WTC11 (cell line): ENCODE measurements around the gene NUP210. TPM values are rescaled to one million over a fixed set of nuclear protein-coding genes. Genes with fewer than 3 reads are reported as not detected.

Source experiments
- ATAC-seq: fragments of 200-7000 bp; cut with Tn5 transposase; 2 replicates; pipeline ENCODE4 v1.10.0; 2021; ENCODE audit warnings: mild to moderate bottlenecking, moderate library complexity
- CTCF ChIA-PET: fragments of 300-600 bp; sonication (Branson Sonifier 250); formaldehyde crosslinking; loops from one replicate; lab custom pipeline; 2021; ENCODE audit warnings: antibody characterized with exemption; lab: Charles Lee
- POLR2A ChIA-PET: fragments of 350-600 bp; sonication (Branson Sonifier 250); formaldehyde crosslinking; loops from one replicate; lab custom pipeline; 2021; ENCODE audit warnings: antibody characterized with exemption; lab: Charles Lee
- DNase-seq: peaks from one replicate; pipeline ENCODE4 v3.0.0; 2021; ENCODE audit warnings: low spot score
- H3K27ac Mint-ChIP-seq: 2 replicates; pipeline ENCODE4 v1.8.0; 2021; ENCODE audit warnings: mixed read lengths
- H3K27me3 Mint-ChIP-seq: 2 replicates; pipeline ENCODE4 v1.8.0; 2021; ENCODE audit warnings: low read depth, mild to moderate bottlenecking, moderate library complexity, mixed read lengths
- H3K36me3 Mint-ChIP-seq: 2 replicates; pipeline ENCODE4 v1.8.0; 2021; ENCODE audit warnings: mixed read lengths
- H3K4me1 Mint-ChIP-seq: 2 replicates; pipeline ENCODE4 v1.8.0; 2022; ENCODE audit warnings: mixed read lengths
- H3K4me3 Mint-ChIP-seq: 2 replicates; pipeline ENCODE4 v1.8.0; 2021; ENCODE audit warnings: mild to moderate bottlenecking, moderate library complexity, mixed read lengths
- H3K9me3 Mint-ChIP-seq: 2 replicates; pipeline ENCODE4 v1.8.0; 2021; ENCODE audit warnings: mixed read lengths
- ATF1 ChIP-seq: sonication (generic); formaldehyde crosslinking; IDR thresholded peaks from 2 replicates; pipeline ENCODE4 v1.8.1; 2023; ENCODE audit warnings: mild to moderate bottlenecking, moderate library complexity, missing genetic modification reagents
- CTCF ChIP-seq: fragments of 200-600 bp; IDR thresholded peaks from 2 replicates; pipeline ENCODE4 v1.8.0; 2022; ENCODE audit warnings: antibody characterized with exemption
- ERG ChIP-seq: fragments of 250-450 bp; sonication (Bioruptor Pico); IDR thresholded peaks from 2 replicates; pipeline ENCODE4 v1.8.0; 2021; ENCODE audit warnings: mild to moderate bottlenecking
- IRF2 ChIP-seq: sonication (generic); formaldehyde crosslinking; IDR thresholded peaks from 2 replicates; pipeline ENCODE4 v1.8.0; 2022; ENCODE audit warnings: low read depth, missing genetic modification reagents, borderline replicate concordance
- MLX ChIP-seq: sonication (generic); formaldehyde crosslinking; IDR thresholded peaks from 2 replicates; pipeline ENCODE4 v1.8.1; 2023; ENCODE audit warnings: mild to moderate bottlenecking, missing genetic modification reagents, moderate library complexity
- NR2C2 ChIP-seq: sonication (generic); formaldehyde crosslinking; IDR thresholded peaks from 2 replicates; pipeline ENCODE4 v1.8.0; 2022; ENCODE audit warnings: mild to moderate bottlenecking, missing genetic modification reagents
- PRRX2 ChIP-seq: fragments of 250-450 bp; sonication (Bioruptor Pico); IDR thresholded peaks from 2 replicates; pipeline ENCODE4 v1.8.0; 2021; ENCODE audit warnings: mild to moderate bottlenecking
- RELA ChIP-seq: sonication (generic); formaldehyde crosslinking; IDR thresholded peaks from 2 replicates; pipeline ENCODE4 v1.8.1; 2022; ENCODE audit warnings: missing genetic modification reagents, mild to moderate bottlenecking, borderline replicate concordance
- TEAD4 ChIP-seq: sonication (generic); formaldehyde crosslinking; IDR thresholded peaks from 2 replicates; pipeline ENCODE4 v1.8.0; 2022; ENCODE audit warnings: mild to moderate bottlenecking, missing genetic modification reagents
- TP53 ChIP-seq: sonication (generic); formaldehyde crosslinking; IDR thresholded peaks from 2 replicates; pipeline ENCODE4 v1.8.1; 2023; ENCODE audit warnings: mild to moderate bottlenecking, missing genetic modification reagents
- ZBTB21 ChIP-seq: sonication (generic); formaldehyde crosslinking; IDR thresholded peaks from 2 replicates; pipeline ENCODE4 v1.8.1; 2023; ENCODE audit warnings: mild to moderate bottlenecking, missing genetic modification reagents, borderline replicate concordance
- ZNF317 ChIP-seq: sonication (generic); formaldehyde crosslinking; IDR thresholded peaks from 2 replicates; pipeline ENCODE4 v1.8.1; 2023; ENCODE audit warnings: low read depth, mild to moderate bottlenecking, moderate library complexity, missing genetic modification reagents, borderline replicate concordance
- ZNF396 ChIP-seq: fragments of 250-450 bp; sonication (Bioruptor Pico); IDR thresholded peaks from 2 replicates; pipeline ENCODE4 v1.8.0; 2021; ENCODE audit warnings: mild to moderate bottlenecking, moderate library complexity, borderline replicate concordance
- total RNA-seq: library from RNA; stranded (reverse); gene quantifications from 3 replicates; pipeline ENCODE4 v1.2.3, GENCODE V29; 2021
- TF ChIP-seq, protein P1 (sequence below): sonication (generic); formaldehyde crosslinking; IDR thresholded peaks from 2 replicates; pipeline ENCODE4 v1.8.1; 2023; ENCODE audit warnings: mild to moderate bottlenecking, missing genetic modification reagents
- TF ChIP-seq, protein P2 (sequence below): sonication (generic); formaldehyde crosslinking; IDR thresholded peaks from 2 replicates; pipeline ENCODE4 v1.8.0; 2022; ENCODE audit warnings: missing genetic modification reagents
- TF ChIP-seq, protein P3 (sequence below): sonication (generic); formaldehyde crosslinking; IDR thresholded peaks from 2 replicates; pipeline ENCODE4 v1.8.1; 2022; ENCODE audit warnings: mild to moderate bottlenecking, missing genetic modification reagents, moderate library complexity, borderline replicate concordance

Gene NUP210
- total RNA-seq, 1 experiment from 2014 or later: 59.2 TPM

GRCh38 chr3:13407926-13408325 lies 12.2 kb downstream of the NUP210 start (continued):
- TF ChIP-seq, protein P1, sequence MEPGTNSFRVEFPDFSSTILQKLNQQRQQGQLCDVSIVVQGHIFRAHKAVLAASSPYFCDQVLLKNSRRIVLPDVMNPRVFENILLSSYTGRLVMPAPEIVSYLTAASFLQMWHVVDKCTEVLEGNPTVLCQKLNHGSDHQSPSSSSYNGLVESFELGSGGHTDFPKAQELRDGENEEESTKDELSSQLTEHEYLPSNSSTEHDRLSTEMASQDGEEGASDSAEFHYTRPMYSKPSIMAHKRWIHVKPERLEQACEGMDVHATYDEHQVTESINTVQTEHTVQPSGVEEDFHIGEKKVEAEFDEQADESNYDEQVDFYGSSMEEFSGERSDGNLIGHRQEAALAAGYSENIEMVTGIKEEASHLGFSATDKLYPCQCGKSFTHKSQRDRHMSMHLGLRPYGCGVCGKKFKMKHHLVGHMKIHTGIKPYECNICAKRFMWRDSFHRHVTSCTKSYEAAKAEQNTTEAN (CRISPR knock-in tag): no peak
- TF ChIP-seq, all 79 proteins: peak for 0

- CTCF ChIA-PET: interaction anchor here (1.0 to 1.1 kb wide), 2 partner anchors 10 to 72 kb away, joined by 3 read pairs; partner anchors contain the start of gene HDAC11
- no peak for ATAC-seq
Measured at GRCh38 chr3:13407475-13407874, 12.6 kb downstream of the NUP210 start.

DNA sequence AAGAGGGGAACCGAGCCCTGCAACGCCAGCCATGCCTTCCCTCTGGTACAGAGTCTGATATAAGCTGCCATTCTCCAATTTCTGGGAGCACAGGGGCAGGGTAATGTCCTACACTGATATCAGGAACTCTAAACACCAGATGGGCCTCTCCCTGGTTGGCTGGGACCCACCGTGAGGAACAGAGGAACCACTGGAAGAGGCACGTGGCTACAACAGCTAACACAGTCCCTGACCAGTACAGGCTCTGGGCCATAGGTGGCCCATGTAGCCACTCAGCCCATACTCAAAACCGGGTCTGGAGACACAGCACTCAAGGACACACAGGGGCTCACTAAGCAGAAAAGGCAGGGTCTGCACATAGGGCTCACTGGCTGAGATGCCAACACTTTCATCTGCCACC lies 13.9 kb downstream of the NUP210 start:
- Mint-ChIP-seq H3K36me3 (peaks cover 7% of the 10 kb centered on the region), H3K27ac (no peak overlapping the region), H3K4me3 (no peak overlapping the region), H3K4me1 (peaks cover 9% of the 10 kb centered on the region), H3K27me3 (no peaks in the 10 kb centered on the region), H3K9me3 (peaks cover 4% of the 10 kb centered on the region)
- POLR2A ChIA-PET: no interaction called here
- DNase-seq: no peak
- ATAC-seq: no peak
- CTCF ChIA-PET: interaction anchor here (1.0 to 2.4 kb wide), 3 partner anchors 11 to 46 kb away, joined by 3 to 7 read pairs (median 4); no protein-coding TSS in a partner anchor
- TF ChIP-seq MLX (no peak), NR2C2 (CRISPR knock-in tag) (no peak), RELA (no peak), TP53 (no peak), ERG (CRISPR knock-in tag) (no peak), ZNF396 (CRISPR knock-in tag) (no peak)
- TF ChIP-seq, protein P2, sequence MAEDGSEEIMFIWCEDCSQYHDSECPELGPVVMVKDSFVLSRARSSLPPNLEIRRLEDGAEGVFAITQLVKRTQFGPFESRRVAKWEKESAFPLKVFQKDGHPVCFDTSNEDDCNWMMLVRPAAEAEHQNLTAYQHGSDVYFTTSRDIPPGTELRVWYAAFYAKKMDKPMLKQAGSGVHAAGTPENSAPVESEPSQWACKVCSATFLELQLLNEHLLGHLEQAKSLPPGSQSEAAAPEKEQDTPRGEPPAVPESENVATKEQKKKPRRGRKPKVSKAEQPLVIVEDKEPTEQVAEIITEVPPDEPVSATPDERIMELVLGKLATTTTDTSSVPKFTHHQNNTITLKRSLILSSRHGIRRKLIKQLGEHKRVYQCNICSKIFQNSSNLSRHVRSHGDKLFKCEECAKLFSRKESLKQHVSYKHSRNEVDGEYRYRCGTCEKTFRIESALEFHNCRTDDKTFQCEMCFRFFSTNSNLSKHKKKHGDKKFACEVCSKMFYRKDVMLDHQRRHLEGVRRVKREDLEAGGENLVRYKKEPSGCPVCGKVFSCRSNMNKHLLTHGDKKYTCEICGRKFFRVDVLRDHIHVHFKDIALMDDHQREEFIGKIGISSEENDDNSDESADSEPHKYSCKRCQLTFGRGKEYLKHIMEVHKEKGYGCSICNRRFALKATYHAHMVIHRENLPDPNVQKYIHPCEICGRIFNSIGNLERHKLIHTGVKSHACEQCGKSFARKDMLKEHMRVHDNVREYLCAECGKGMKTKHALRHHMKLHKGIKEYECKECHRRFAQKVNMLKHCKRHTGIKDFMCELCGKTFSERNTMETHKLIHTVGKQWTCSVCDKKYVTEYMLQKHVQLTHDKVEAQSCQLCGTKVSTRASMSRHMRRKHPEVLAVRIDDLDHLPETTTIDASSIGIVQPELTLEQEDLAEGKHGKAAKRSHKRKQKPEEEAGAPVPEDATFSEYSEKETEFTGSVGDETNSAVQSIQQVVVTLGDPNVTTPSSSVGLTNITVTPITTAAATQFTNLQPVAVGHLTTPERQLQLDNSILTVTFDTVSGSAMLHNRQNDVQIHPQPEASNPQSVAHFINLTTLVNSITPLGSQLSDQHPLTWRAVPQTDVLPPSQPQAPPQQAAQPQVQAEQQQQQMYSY: no peak
- TF ChIP-seq, protein P3, sequence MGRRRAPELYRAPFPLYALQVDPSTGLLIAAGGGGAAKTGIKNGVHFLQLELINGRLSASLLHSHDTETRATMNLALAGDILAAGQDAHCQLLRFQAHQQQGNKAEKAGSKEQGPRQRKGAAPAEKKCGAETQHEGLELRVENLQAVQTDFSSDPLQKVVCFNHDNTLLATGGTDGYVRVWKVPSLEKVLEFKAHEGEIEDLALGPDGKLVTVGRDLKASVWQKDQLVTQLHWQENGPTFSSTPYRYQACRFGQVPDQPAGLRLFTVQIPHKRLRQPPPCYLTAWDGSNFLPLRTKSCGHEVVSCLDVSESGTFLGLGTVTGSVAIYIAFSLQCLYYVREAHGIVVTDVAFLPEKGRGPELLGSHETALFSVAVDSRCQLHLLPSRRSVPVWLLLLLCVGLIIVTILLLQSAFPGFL (CRISPR knock-in tag): no peak

More at GRCh38 chr3:13407475-13407874, 12.6 kb downstream of the NUP210 start:
- H3K9me3 Mint-ChIP-seq: peaks cover 4% of the 10 kb centered on the region
- peak overlapping the region; percentile 15; the same call in 1 of the 2 replicates for H3K27ac Mint-ChIP-seq
- peaks cover 7% of the 10 kb centered on the region for H3K36me3 Mint-ChIP-seq
- H3K4me3 Mint-ChIP-seq: no peak overlapping the region
- H3K27me3 Mint-ChIP-seq: no peaks in the 10 kb centered on the region
- H3K4me1 Mint-ChIP-seq: peaks cover 9% of the 10 kb centered on the region
- POLR2A ChIA-PET: no interaction called here
- no peak for TF ChIP-seq TEAD4 (CRISPR knock-in tag)
- no peak for DNase-seq

- ChIA-PET CTCF (interaction anchor here (1.3 to 2.4 kb wide), 2 partner anchors 11 to 14 kb away, joined by 4 to 7 read pairs; no protein-coding TSS in a partner anchor), POLR2A (no interaction called here)
- Mint-ChIP-seq H3K36me3 (peaks cover 7% of the 10 kb centered on the region), H3K27ac (no peak overlapping the region), H3K9me3 (peaks cover 4% of the 10 kb centered on the region), H3K4me3 (no peak overlapping the region), H3K27me3 (no peaks in the 10 kb centered on the region), H3K4me1 (peaks cover 9% of the 10 kb centered on the region)
- no peak for DNase-seq
- ATAC-seq: no peak
- no peak for TF ChIP-seq ATF1 (CRISPR knock-in tag)
- no peak for TF ChIP-seq PRRX2 (CRISPR knock-in tag)
- TF ChIP-seq ZNF317: no peak
- no peak for TF ChIP-seq IRF2 (CRISPR knock-in tag)
- TF ChIP-seq CTCF: no peak
- TF ChIP-seq NR2C2 (CRISPR knock-in tag): no peak
- no peak for TF ChIP-seq ZBTB21
Measured at GRCh38 chr3:13405614-13406013, 14.5 kb downstream of the NUP210 start.
